ENCODE measurements around the gene SGF29. TPM values are rescaled to one million over a fixed set of nuclear protein-coding genes. Genes with fewer than 3 reads are reported as not detected.

Gene SGF29
- total and polyA plus RNA-seq, 2 of the 4 experiments (the other 2 are of a cell fraction): 4.3 to 7.7 TPM

GRCh38 chr16:28555561-28555960, 1.8 kb downstream of the SGF29 start:
- no peak overlapping the region for H3K56ac ChIP-seq (ENCODE audit: extremely low read depth, insufficient read depth, low read length)
- no peak overlapping the region for H4K91ac ChIP-seq (ENCODE audit: insufficient read depth, low read depth, low read length)
- no peak overlapping the region for H3K4me3 ChIP-seq (ENCODE audit: insufficient read depth, low read depth, low read length)
- TF ChIP-seq RCOR1 (IDR thresholded peaks at IDR 0.05; ENCODE audit: insufficient replicate concordance, low read length) (no peak), SMC3 (IDR thresholded peaks at IDR 0.05; ENCODE audit: low read depth, low read length) (no peak), MAFK (IDR thresholded peaks at IDR 0.05; ENCODE audit: low read depth, low read length) (no peak), CHD1 (IDR thresholded peaks at IDR 0.05; ENCODE audit: low read depth, low read length) (no peak), NFE2L2 (IDR thresholded peaks at IDR 0.05; ENCODE audit: low read depth, low read length) (no peak), BHLHE40 (IDR thresholded peaks at IDR 0.05; ENCODE audit: low read depth, low read length) (no peak), FOS (IDR thresholded peaks at IDR 0.05; ENCODE audit: low read depth, low read length) (no peak), USF2 (IDR thresholded peaks at IDR 0.05; ENCODE audit: low read depth, low read length) (no peak), CTCF (conservative IDR thresholded peaks at IDR 0.05; ENCODE audit: low read depth, low read length) (no peak), RFX5 (IDR thresholded peaks at IDR 0.05; ENCODE audit: low read depth, low read length) (no peak), MAZ (IDR thresholded peaks at IDR 0.05; ENCODE audit: borderline replicate concordance, low read depth, low read length) (no peak), MXI1 (IDR thresholded peaks at IDR 0.05; ENCODE audit: borderline replicate concordance, low read depth, low read length) (no peak)
- H3K9me3 ChIP-seq (ENCODE audit: control insufficient read depth, insufficient read depth, low read length): no peaks in the 10 kb centered on the region
- H2AK5ac ChIP-seq (ENCODE audit: low read depth, low read length): no peak overlapping the region
- CTCF ChIA-PET: interaction anchor here (1.2 kb wide), 2 partner anchors 13 to 278 kb away, joined by 3 read pairs; no protein-coding TSS in a partner anchor
- no peak overlapping the region for H3K14ac ChIP-seq (replicated peaks; ENCODE audit: low read depth, low read length)
- H4K8ac ChIP-seq (ENCODE audit: low read depth in 2 of 2, low read length in 2 of 2): no peak overlapping the region
- H2AFZ ChIP-seq (replicated peaks; ENCODE audit: low read length, poor library complexity): no peak overlapping the region
- no peak overlapping the region for H3K23ac ChIP-seq (ENCODE audit: low read depth, low read length)
- H3K18ac ChIP-seq (ENCODE audit: low read depth, low read length): no peak overlapping the region
- H3K9ac ChIP-seq (ENCODE audit: low read depth, low read length): no peak overlapping the region
- intact Hi-C loops (cut with micrococcal nuclease): no loop called here
- H3K79me1 ChIP-seq (ENCODE audit: low read depth in 1 of 2, low read length in 2 of 2): peaks cover 15 to 18% of the 10 kb centered on the region in 2 experiments
- in situ Hi-C loops (cut with MboI; ENCODE audit: low sequenced_read_pairs): no loop called here
- no peak overlapping the region for H2BK5ac ChIP-seq (ENCODE audit: low read depth, low read length, poor library complexity, severe bottlenecking)
- H3K9me1 ChIP-seq (ENCODE audit: insufficient read depth, low read length): peaks cover 4% of the 10 kb centered on the region
- no peaks in the 10 kb centered on the region for H3K27me3 ChIP-seq (ENCODE audit: control insufficient read depth, insufficient read depth, low read length)
- POLR2A ChIA-PET (ENCODE audit: unreplicated experiment): no interaction called here
- no peak overlapping the region for H2AK9ac ChIP-seq (replicated peaks; ENCODE audit: low read depth, low read length, poor library complexity)
- WGBS, 2 experiments (ENCODE audit: extremely low coverage in 2 of 2, insufficient read length in 1 of 2): no CpG with 5 or more reads among the region's 2 CpGs
- no peak overlapping the region for H2BK15ac ChIP-seq (ENCODE audit: low read depth, low read length)
- peaks cover 2% of the 10 kb centered on the region; the same call in 1 of the 2 replicates for H3K36me3 ChIP-seq (ENCODE audit: control insufficient read depth, insufficient read depth, low read length)
- no peak overlapping the region for H3K4me2 ChIP-seq (ENCODE audit: low read depth, low read length)
- DNase-seq: no peak
- no TSS peak for BruUV-seq (replicated peaks)
- no peak overlapping the region for H3K4ac ChIP-seq (ENCODE audit: low read depth, low read length)
- H3K4me1 ChIP-seq (ENCODE audit: control insufficient read depth, insufficient read depth, low read length): peaks cover 5% of the 10 kb centered on the region; the same call in 1 of the 2 replicates
- dilution Hi-C loops (cut with HindIII; ENCODE audit: low sequenced_read_pairs, unreplicated experiment): no loop called here
- no peak overlapping the region for H4K5ac ChIP-seq (ENCODE audit: low read depth, low read length)
- H2BK120ac ChIP-seq (ENCODE audit: low read depth, low read length): no peak overlapping the region
- ATAC-seq (ENCODE audit: low read depth): no peak
- no peak overlapping the region for H2BK20ac ChIP-seq (ENCODE audit: low read depth, low read length)
- peaks cover 3% of the 10 kb centered on the region; the same call in 1 of the 2 replicates for H4K20me1 ChIP-seq (ENCODE audit: insufficient read depth, low read length)
- H3K27ac ChIP-seq (ENCODE audit: insufficient read depth, low read length): no peak overlapping the region

Data from IMR-90 (cell line).